K562 (cell line): ENCODE results near the gene KLHL35. TPM values are rescaled to one million over a fixed set of nuclear protein-coding genes. Genes with fewer than 3 reads are reported as not detected.

Source experiments
- CBX3 ChIP-seq, 2 experiments: IDR thresholded peaks; 1 replicate in 1 of 2; 2 replicates in 1 of 2; pipeline ENCODE4 v1.6.1; 2012; ENCODE audit warnings: inconsistent platforms in 2 of 2, low read length in 2 of 2, borderline replicate concordance in 1 of 2, control low read depth in 1 of 2
- CCAR2 ChIP-seq: fragments of 200-400 bp; formaldehyde crosslinking; IDR thresholded peaks from 2 replicates; pipeline ENCODE4 v1.6.1; 2017; ENCODE audit warnings: mild to moderate bottlenecking, low read depth, low read length
- E2F1 ChIP-seq: sonication (generic); formaldehyde crosslinking; IDR thresholded peaks from 2 replicates; pipeline ENCODE4 v1.8.1; 2023; ENCODE audit warnings: mild to moderate bottlenecking, missing genetic modification reagents, moderate library complexity
- EHMT2 ChIP-seq: fragments of 450-650 bp; IDR thresholded peaks from 2 replicates; pipeline ENCODE4 v1.6.1; 2018; ENCODE audit warnings: antibody characterized with exemption
- ELF2 ChIP-seq: fragments of 250-450 bp; sonication (Bioruptor Pico); IDR thresholded peaks from 2 replicates; pipeline ENCODE4 v1.5.0; 2021; ENCODE audit warnings: mild to moderate bottlenecking
- ETV6 ChIP-seq, 3 experiments: fragments of 150-350 bp in 1 of 3; sonication (generic) in 1 of 3; formaldehyde crosslinking in 1 of 3; IDR thresholded peaks; 2 replicates each; pipeline versions ENCODE4 v1.6.1 to v1.8.0; 2014 to 2022; ENCODE audit warnings: borderline replicate concordance in 2 of 3, low read depth in 2 of 3, antibody characterized with exemption in 1 of 3, low read length in 1 of 3, mild to moderate bottlenecking in 1 of 3, missing genetic modification reagents in 1 of 3
- FUS ChIP-seq: fragments of 200-400 bp; formaldehyde crosslinking; optimal IDR thresholded peaks from 2 replicates; pipeline ENCODE3; 2017; ENCODE audit warnings: low read depth, low read length
- GABPB1 ChIP-seq: sonication (generic); formaldehyde crosslinking; IDR thresholded peaks from 2 replicates; pipeline ENCODE4 v1.8.0; 2022; ENCODE audit warnings: mild to moderate bottlenecking, missing genetic modification reagents
- ILF3 ChIP-seq: fragments of 450-650 bp; IDR thresholded peaks from 2 replicates; pipeline ENCODE4 v1.6.1; 2018; ENCODE audit warnings: antibody characterized with exemption, mild to moderate bottlenecking, moderate library complexity, borderline replicate concordance
- PRMT5 ChIP-seq: sonication (generic); formaldehyde crosslinking; IDR thresholded peaks from 2 replicates; pipeline ENCODE4 v1.5.0; 2020; ENCODE audit warnings: missing genetic modification reagents
- RBM17 ChIP-seq: fragments of 200-400 bp; formaldehyde crosslinking; IDR thresholded peaks from 2 replicates; pipeline ENCODE4 v1.6.1; 2017; ENCODE audit warnings: low read depth, mild to moderate bottlenecking, low read length, borderline replicate concordance
- REST ChIP-seq, 2 experiments: fragments of 450-650 bp; formaldehyde crosslinking in 1 of 2; IDR thresholded peaks; 2 replicates each; pipeline versions ENCODE4 v1.4.0 to v1.6.1; 2014 to 2020; ENCODE audit warnings: mild to moderate bottlenecking in 2 of 2, borderline replicate concordance in 1 of 2, low read depth in 1 of 2
- SREBF1 ChIP-seq: fragments of 150-350 bp; IDR thresholded peaks from 2 replicates; pipeline ENCODE4 v1.6.1; 2014; ENCODE audit warnings: antibody characterized with exemption, low read depth, low read length, borderline replicate concordance
- TAF7 ChIP-seq: fragments of 450-650 bp; IDR thresholded peaks from 2 replicates; pipeline ENCODE4 v1.6.1; 2016; ENCODE audit warnings: missing genetic modification characterization, missing compliant biosample characterization
- ZBTB43 ChIP-seq: sonication (generic); formaldehyde crosslinking; IDR thresholded peaks from 2 replicates; pipeline ENCODE4 v1.8.0; 2023; ENCODE audit warnings: mild to moderate bottlenecking, missing genetic modification reagents
- ZFPM2 ChIP-seq: fragments of 250-450 bp; sonication (Bioruptor Pico); IDR thresholded peaks from 2 replicates; pipeline ENCODE4 v1.5.1; 2022; ENCODE audit warnings: mild to moderate bottlenecking
- ZNF165 ChIP-seq: fragments of 250-450 bp; sonication (Bioruptor Pico); IDR thresholded peaks from 2 replicates; pipeline ENCODE4 v1.4.0; 2020; ENCODE audit warnings: borderline replicate concordance
- ZNF764 ChIP-seq: fragments of 250-450 bp; sonication (Bioruptor Pico); IDR thresholded peaks from 2 replicates; pipeline ENCODE4 v1.4.0; 2020; ENCODE audit warnings: low read depth, mild to moderate bottlenecking, moderate library complexity
- polyA plus RNA-seq, 8 experiments: library from polyadenylated mRNA; depleted of rRNA in 4 of 8; stranded (reverse) in 5 of 8; unstranded in 3 of 8; fragments of >200 nt; fragmentation: Nextera tagmentation in 2 of 8; fragmentation: Illumina TruSeq in 1 of 8; extraction: Ambion mirVana in 2 of 8; extraction: Trizol in 1 of 8; gene quantifications; 2 replicates each; pipeline versions ENCODE4 v1.2.1 to v1.2.3, GENCODE V29; 2011 to 2014; ENCODE audit warnings: inconsistent platforms in 1 of 8, missing spikeins in 1 of 8
- total RNA-seq, 7 experiments: library from RNA; depleted of rRNA in 6 of 7; stranded (reverse); fragments of >200 nt in 6 of 7; fragmentation: Illumina TruSeq in 2 of 7; extraction: Trizol in 2 of 7; gene quantifications; 2 replicates each; pipeline versions ENCODE4 v1.2.1 to v1.2.3, GENCODE V29; 2011 to 2021; ENCODE audit warnings: low replicate concordance in 1 of 7

KLHL35 gene
- total and polyA plus RNA-seq, 9 of the 15 experiments (the other 6 are each of a cell fraction or from before 2014, with no cell fraction given), result not detected

GRCh38 chr11:75406338-75406777 lies 26.6 kb downstream of the KLHL35 start (continued):
- TF ChIP-seq REST (IDR thresholded peaks at IDR 0.05; ENCODE audit: borderline replicate concordance) (no peak), REST (CRISPR knock-in tag; IDR thresholded peaks at IDR 0.05; ENCODE audit: low read depth) (no peak), E2F1 (CRISPR knock-in tag) (no peak), ZNF165 (CRISPR knock-in tag) (no peak), EHMT2 (no peak), TAF7 (tag) (no peak), PRMT5 (CRISPR knock-in tag) (no peak), ETV6 (IDR thresholded peaks at IDR 0.05; ENCODE audit: borderline replicate concordance in 1 of 2, low read depth in 2 of 2, low read length in 1 of 2) (no peak), ETV6 (CRISPR knock-in tag; IDR thresholded peaks at IDR 0.05; ENCODE audit: borderline replicate concordance) (no peak), SREBF1 (no peak), ZBTB43 (CRISPR knock-in tag) (no peak), FUS (peak; percentile 24), RBM17 (no peak), ILF3 (no peak), CBX3 (IDR thresholded peaks at IDR 0.05; ENCODE audit: borderline replicate concordance in 1 of 2, low read length in 2 of 2) (0 out of 3 replicates have a peak, but pooled peaks of 1 of the 2 experiments have one; percentile 60), GABPB1 (no peak), ZFPM2 (CRISPR knock-in tag) (no peak), ZNF764 (no peak), ELF2 (CRISPR knock-in tag) (no peak), CCAR2 (no peak)
